Measurements from ENCODE around the gene RERE. TPM values are rescaled to one million over a fixed set of nuclear protein-coding genes. Genes with fewer than 3 reads are reported as not detected.

RERE gene
- total RNA-seq, 2 experiments from 2014 or later = 73.1 to 211 TPM

DNA sequence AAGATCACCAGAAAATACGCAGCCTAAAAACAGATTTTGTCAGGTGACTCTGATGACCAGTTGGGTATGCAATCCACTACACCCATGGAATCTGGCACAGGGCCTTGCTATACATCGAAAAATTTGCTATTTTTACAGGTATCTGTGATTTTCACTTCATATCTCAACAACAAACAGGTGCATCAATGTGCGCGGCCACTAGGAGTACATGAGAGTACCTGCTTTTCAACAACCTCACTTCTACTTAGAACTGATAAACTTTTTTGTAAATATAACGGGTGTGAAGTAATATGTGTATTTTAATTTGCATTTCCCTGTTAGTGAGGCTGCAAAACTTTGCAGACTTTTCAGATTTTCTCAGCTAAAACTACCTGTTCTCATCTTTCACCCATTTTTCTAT, 418.8 kb downstream of the RERE start:
- Histone ChIP-seq H3K4me1 (ENCODE audit: insufficient read depth, low read length, poor library complexity, severe bottlenecking) (peaks cover 69% of the 10 kb centered on the region), H4K20me1 (ENCODE audit: insufficient read depth, low read length) (peaks cover 44% of the 10 kb centered on the region), H3K9me3 (ENCODE audit: low read length) (no peaks in the 10 kb centered on the region), H3K9me2 (ENCODE audit: insufficient read depth, low read length) (no peaks in the 10 kb centered on the region), H3K4me2 (ENCODE audit: low read length) (peak overlapping the region; percentile 74), H3K27ac (ENCODE audit: low read depth, low read length, poor library complexity, severe bottlenecking) (peak overlapping the region; percentile 70), H3K4me3 (ENCODE audit: low read depth, low read length, poor library complexity, severe bottlenecking) (peak overlapping the region; percentile 18), H2AFZ (ENCODE audit: low read length) (no peak overlapping the region), H3K36me3 (ENCODE audit: insufficient read depth, low read length) (peaks cover 98% of the 10 kb centered on the region), H3K79me2 (ENCODE audit: insufficient read depth, low read depth, low read length) (peaks cover 100% of the 10 kb centered on the region)
- TF ChIP-seq EZH2phosphoT487 (IDR thresholded peaks at IDR 0.05; ENCODE audit: borderline replicate concordance, low read depth, low read length) = no peak
- TF ChIP-seq, protein P1, sequence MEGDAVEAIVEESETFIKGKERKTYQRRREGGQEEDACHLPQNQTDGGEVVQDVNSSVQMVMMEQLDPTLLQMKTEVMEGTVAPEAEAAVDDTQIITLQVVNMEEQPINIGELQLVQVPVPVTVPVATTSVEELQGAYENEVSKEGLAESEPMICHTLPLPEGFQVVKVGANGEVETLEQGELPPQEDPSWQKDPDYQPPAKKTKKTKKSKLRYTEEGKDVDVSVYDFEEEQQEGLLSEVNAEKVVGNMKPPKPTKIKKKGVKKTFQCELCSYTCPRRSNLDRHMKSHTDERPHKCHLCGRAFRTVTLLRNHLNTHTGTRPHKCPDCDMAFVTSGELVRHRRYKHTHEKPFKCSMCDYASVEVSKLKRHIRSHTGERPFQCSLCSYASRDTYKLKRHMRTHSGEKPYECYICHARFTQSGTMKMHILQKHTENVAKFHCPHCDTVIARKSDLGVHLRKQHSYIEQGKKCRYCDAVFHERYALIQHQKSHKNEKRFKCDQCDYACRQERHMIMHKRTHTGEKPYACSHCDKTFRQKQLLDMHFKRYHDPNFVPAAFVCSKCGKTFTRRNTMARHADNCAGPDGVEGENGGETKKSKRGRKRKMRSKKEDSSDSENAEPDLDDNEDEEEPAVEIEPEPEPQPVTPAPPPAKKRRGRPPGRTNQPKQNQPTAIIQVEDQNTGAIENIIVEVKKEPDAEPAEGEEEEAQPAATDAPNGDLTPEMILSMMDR (conservative IDR thresholded peaks at IDR 0.05; ENCODE audit: low read length) = peak; percentile 68
- CTCF ChIA-PET (ENCODE audit: unreplicated experiment) = interaction anchor here (0.6 kb wide), 1 partner anchor 302 kb away, joined by 4 read pairs; no protein-coding TSS in a partner anchor
- BruUV-seq (replicated peaks) = TSS peak; percentile 14
- POLR2A ChIA-PET = interaction anchor here (0.9 kb wide), 1 partner anchor 268 kb away, joined by 3 read pairs; no protein-coding TSS in a partner anchor
- DNase-seq (ENCODE audit: low spot score) = peak; percentile 33
- intact Hi-C loops (cut with micrococcal nuclease; ENCODE audit: unreplicated experiment) = no loop called here

DNA sequence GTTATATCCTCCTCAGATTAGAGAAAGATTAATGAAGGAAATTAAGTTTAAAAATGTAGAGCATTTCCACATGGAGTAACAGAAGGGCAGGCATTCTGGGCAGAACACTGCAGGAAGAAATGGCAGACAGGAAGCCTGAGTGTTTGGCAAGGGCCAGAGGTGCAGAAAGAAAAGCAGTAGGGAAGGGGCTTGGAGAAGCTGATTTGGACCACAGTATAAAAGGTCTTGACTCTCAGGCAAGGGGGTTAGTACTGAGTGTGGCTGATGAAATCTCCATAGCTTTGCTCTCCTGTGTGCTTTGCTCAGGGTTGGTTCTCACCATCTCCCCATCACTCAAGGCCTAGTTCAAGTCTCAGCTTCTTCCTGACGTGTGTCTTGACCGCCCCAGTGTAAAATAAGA, 419.4 kb downstream of the RERE start:
- peaks cover 100% of the 10 kb centered on the region for H3K79me2 ChIP-seq (ENCODE audit: insufficient read depth, low read depth, low read length)
- H3K4me3 ChIP-seq (ENCODE audit: low read depth, low read length, poor library complexity, severe bottlenecking) = peak overlapping the region; percentile 18
- peak overlapping the region; percentile 70 for H3K27ac ChIP-seq (ENCODE audit: low read depth, low read length, poor library complexity, severe bottlenecking)
- peaks cover 98% of the 10 kb centered on the region for H3K36me3 ChIP-seq (ENCODE audit: insufficient read depth, low read length)
- H3K4me1 ChIP-seq (ENCODE audit: insufficient read depth, low read length, poor library complexity, severe bottlenecking) = peaks cover 69% of the 10 kb centered on the region
- ChIA-PET POLR2A (interaction anchor here (0.9 to 1.1 kb wide), 2 partner anchors 22 to 269 kb away, joined by 3 to 4 read pairs; no protein-coding TSS in a partner anchor), CTCF (ENCODE audit: unreplicated experiment) (no interaction called here)
- no peaks in the 10 kb centered on the region for H3K9me3 ChIP-seq (ENCODE audit: low read length)
- DNase-seq (ENCODE audit: low spot score) = no peak
- no peak overlapping the region for H2AFZ ChIP-seq (ENCODE audit: low read length)
- TF ChIP-seq, protein P1 (conservative IDR thresholded peaks at IDR 0.05; ENCODE audit: low read length) = no peak
- no peak for TF ChIP-seq EZH2phosphoT487 (IDR thresholded peaks at IDR 0.05; ENCODE audit: borderline replicate concordance, low read depth, low read length)
- H3K4me2 ChIP-seq (ENCODE audit: low read length) = peak overlapping the region; percentile 74
- intact Hi-C loops (cut with micrococcal nuclease; ENCODE audit: unreplicated experiment) = no loop called here
- H3K9me2 ChIP-seq (ENCODE audit: insufficient read depth, low read length) = no peaks in the 10 kb centered on the region
- H4K20me1 ChIP-seq (ENCODE audit: insufficient read depth, low read length) = peaks cover 49% of the 10 kb centered on the region
- no TSS peak for BruUV-seq (replicated peaks)

DNA sequence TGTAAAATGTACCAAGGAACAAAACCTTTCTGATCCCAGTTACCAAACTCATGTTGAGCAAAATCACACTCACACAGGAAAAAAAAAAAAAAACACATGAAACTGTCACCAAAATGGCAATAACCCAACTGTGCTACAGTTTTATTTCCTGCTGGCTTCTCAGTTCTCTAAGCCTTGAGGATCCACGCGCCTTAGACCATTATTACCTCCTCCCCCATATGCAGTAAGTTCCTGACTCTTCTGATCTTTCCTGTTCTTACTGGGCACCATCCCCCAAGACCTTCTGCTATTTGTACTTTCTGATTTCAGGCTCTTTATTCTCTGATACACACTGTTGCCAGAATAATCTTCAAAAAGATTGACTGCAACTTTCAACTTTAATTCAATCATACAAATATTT, 419.9 kb downstream of the RERE start:
- peaks cover 55% of the 10 kb centered on the region for H4K20me1 ChIP-seq (ENCODE audit: insufficient read depth, low read length)
- H3K4me2 ChIP-seq (ENCODE audit: low read length) = peak overlapping the region; percentile 74
- intact Hi-C loops (cut with micrococcal nuclease; ENCODE audit: unreplicated experiment) = no loop called here
- peak overlapping the region; percentile 18 for H3K4me3 ChIP-seq (ENCODE audit: low read depth, low read length, poor library complexity, severe bottlenecking)
- H3K27ac ChIP-seq (ENCODE audit: low read depth, low read length, poor library complexity, severe bottlenecking) = peak overlapping the region; percentile 70
- peaks cover 71% of the 10 kb centered on the region for H3K4me1 ChIP-seq (ENCODE audit: insufficient read depth, low read length, poor library complexity, severe bottlenecking)
- TF ChIP-seq EZH2phosphoT487 (IDR thresholded peaks at IDR 0.05; ENCODE audit: borderline replicate concordance, low read depth, low read length) = no peak
- TF ChIP-seq, protein P1 (conservative IDR thresholded peaks at IDR 0.05; ENCODE audit: low read length) = no peak
- no TSS peak for BruUV-seq (replicated peaks)
- H2AFZ ChIP-seq (ENCODE audit: low read length) = no peak overlapping the region
- ChIA-PET CTCF (ENCODE audit: unreplicated experiment) (interaction anchor here (0.5 kb wide), 1 partner anchor 47 kb away, joined by 3 read pairs; no protein-coding TSS in a partner anchor), POLR2A (interaction anchor here (0.8 to 1.2 kb wide), 4 partner anchors 14 to 37 kb away, joined by 3 to 4 read pairs (median 3); no protein-coding TSS in a partner anchor)
- no peaks in the 10 kb centered on the region for H3K9me3 ChIP-seq (ENCODE audit: low read length)
- H3K36me3 ChIP-seq (ENCODE audit: insufficient read depth, low read length) = peaks cover 98% of the 10 kb centered on the region
- DNase-seq (ENCODE audit: low spot score) = peak; percentile 53
- no peaks in the 10 kb centered on the region for H3K9me2 ChIP-seq (ENCODE audit: insufficient read depth, low read length)
- H3K79me2 ChIP-seq (ENCODE audit: insufficient read depth, low read depth, low read length) = peaks cover 100% of the 10 kb centered on the region

Data from OCI-LY7 (cell line).